Left colon (tissue), 2 donors: ENCODE data around the gene KCNN4. TPM values are rescaled to one million over a fixed set of nuclear protein-coding genes. Genes with fewer than 3 reads are reported as not detected.
A peak's percentile ranks its signal among the peaks of the same experiment; 100 is the strongest.
"Not testable (repeated sequence)": the region's sequence is repeated elsewhere in the genome, so short reads cannot be mapped to it uniquely, and the experiment has no call there.

Experiments
- ATAC-seq: fragments of 200-7000 bp; cut with Tn5 transposase; one replicate; pipeline ENCODE4 v1.9.1; 2020; ENCODE audit warnings: mild to moderate bottlenecking, moderate library complexity
- DNase-seq, 2 donors: peaks; one replicate each; pipeline ENCODE4 v3.0.0-alpha.2; 2020
- intact Hi-C, 2 donors: fragments of 100-400 bp; cut with DNase I in 1 of 2; cut with micrococcal nuclease in 1 of 2; formaldehyde crosslinking; loops; one replicate each; pipeline versions ENCODE4 v1.11.2 to v1.14.0; 2022; cut with DNase I, micrococcal nuclease
- total RNA-seq, 2 donors: library from RNA; stranded (reverse); fragmentation: NEBNext Ultra II Directional; extraction: Animal tissue kit (Norgen Biotek cat#: 25700); gene quantifications; one replicate each; pipeline ENCODE4 v1.2.1, GENCODE V29; 2021
- donor health status: DM: no; HTN: no; CAD: no.
- donor health status: DM: yes; HTN: yes; CAD: no.

Gene KCNN4
- total RNA-seq, 2 donors from 2014 or later, result 21.2 to 45.6 TPM

- ATAC-seq (peak; percentile 63), DNase-seq (peak; percentile 79 to 83)
- intact Hi-C loops, result no loop called here
Observed at GRCh38 chr19:43779147-43779819, 1.5 kb downstream of the KCNN4 start.

GRCh38 chr19:43778651-43779050 lies 2.1 kb downstream of the KCNN4 start:
- DNase-seq, result peak in 1 of 2 donors; percentile 42
- intact Hi-C loops, result no loop called here
- no peak for ATAC-seq

DNA sequence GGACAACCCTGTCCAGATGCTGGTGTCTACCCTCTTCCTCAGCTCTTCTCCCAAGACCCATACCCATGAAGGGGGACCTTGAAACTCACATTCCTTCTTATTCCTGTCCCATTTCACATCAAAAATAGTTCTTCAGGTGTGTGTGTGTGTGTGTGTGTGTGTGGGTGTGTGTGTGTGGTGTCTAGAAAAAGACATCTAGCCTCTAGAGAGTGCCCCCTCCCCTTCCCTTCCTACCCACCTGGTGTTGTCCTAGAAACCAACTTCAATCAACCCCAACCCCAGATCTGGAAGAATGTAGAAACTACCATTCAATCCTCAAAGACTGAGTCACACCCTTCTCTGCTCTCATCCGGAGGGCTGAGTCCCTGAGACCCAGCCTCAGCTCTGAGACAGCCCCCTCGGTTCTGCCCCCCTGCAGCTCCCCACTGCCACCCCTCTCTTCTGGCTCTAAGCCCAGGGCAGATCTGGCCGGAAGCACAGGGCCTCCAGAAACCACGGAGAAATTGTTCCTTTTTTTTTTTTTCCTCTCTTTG lies 3.5 kb downstream of the KCNN4 start:
- intact Hi-C loops, result no loop called here
- ATAC-seq, result no peak
- peak in 1 of 2 donors; percentile 56 for DNase-seq

DNA sequence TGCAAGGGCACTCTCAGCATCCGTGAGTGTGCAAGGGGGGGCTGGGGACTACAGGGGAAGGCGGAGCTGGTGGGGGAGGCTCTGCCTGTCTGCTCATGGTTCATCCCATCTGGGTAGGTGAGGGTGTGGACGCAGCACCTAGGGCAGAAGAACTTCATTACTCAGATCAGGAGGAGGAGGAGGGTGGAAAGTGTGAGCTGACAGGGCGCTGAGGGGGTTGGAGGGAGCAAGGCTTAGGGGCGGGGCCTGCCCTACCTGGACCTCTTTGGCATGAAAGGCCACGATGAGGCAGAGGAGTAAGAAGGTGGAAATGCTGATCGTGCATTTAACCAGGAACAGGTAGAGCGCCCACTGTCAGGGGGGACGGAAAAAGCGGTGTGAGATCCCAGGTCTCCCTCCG lies 4.5 kb downstream of the KCNN4 start:
- no peak for DNase-seq
- ATAC-seq, result no peak
- intact Hi-C loops, result no loop called here

- intact Hi-C loops, result no loop called here
- DNase-seq, result no peak
Observed at GRCh38 chr19:43775299-43775890, 5.4 kb downstream of the KCNN4 start.

DNA sequence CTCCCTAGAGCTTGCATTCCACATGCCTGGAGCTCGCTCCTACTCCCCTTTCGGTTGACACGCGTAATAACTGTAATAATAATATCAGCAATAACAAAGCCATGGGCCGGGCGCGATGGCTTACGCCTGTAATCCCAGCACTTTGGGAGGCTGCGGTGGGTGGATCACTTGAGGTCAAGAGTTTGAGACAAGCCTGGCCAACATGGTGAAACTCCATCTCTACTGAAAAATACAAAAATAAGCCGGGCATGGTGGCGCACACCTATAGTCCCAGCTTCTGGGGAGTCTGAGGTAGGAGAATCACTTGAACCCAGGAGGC lies 5.9 kb downstream of the KCNN4 start:
- DNase-seq, ATAC-seq, intact Hi-C loops: not testable (repeated sequence)

More at GRCh38 chr19:43775299-43775890, 5.4 kb downstream of the KCNN4 start:
- no peak for ATAC-seq

DNA sequence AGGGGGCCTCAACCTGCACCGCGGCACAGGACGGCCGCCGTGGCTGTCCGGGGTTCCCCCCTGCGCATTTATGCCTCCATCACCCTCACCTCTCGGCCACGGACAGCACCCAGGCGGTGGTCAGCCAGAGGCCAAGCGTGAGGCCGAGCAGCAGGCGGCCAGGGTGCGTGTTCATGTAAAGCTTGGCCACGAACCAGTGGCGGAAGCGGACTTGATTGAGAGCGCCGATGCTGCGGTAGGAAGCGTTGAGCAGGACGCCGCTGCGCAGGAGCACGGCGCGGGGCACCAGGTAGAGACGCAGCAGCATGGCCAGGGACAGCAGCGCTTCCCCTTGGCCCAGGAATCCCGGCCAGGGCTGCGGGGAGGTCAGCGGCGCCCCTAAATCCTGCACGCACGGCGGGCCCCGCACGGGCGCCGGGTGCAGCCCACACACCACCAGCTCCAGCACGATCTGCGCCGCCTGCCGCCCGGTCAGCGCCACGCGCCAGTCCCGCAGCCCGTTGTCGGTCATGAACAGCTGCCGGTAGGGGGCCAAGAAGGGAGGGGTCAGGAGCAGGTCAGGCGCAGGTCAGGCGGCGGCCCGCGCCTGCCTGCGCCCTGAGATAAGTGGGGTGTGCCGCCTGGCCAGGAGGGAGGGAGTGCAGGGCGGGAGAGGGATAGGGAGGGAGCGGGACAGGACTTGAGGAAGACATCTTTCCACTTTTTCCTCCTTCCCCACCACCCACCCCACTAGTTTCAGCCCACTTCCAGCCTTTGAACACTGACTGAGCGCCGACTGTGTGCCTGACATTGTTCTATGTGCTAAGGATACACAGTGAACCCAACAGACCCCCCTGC lies 6.5 kb downstream of the KCNN4 start:
- intact Hi-C loops, result no loop called here
- ATAC-seq, result peak; percentile 75
- DNase-seq, result peak; percentile 82 to 83

GRCh38 chr19:43773725-43774102 lies 7.1 kb downstream of the KCNN4 start:
- intact Hi-C loops, result no loop called here
- DNase-seq (no peak), ATAC-seq (no peak)

DNA sequence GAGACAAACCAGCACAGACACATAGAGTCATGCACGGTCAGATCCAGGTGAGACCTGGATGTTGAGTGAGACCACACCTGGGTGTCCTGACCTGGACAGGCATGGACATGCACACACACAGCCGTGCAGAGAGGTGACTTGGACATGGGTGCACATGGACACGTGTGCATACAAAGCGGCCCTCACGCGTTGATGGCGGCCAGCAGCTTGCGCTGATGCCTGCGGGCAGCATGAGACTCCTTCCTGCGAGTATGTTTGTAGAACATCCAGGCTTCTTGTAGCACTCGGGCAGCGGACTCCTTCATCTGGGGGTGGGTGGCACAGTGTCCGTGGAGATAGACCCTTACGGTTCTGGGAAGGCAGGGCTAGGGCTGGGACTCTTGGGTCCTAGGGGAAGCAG lies 11.5 kb downstream of the KCNN4 start:
- DNase-seq (peak in 1 of 2 donors; percentile 27), ATAC-seq (no peak)
- intact Hi-C loops, result no loop called here

DNA sequence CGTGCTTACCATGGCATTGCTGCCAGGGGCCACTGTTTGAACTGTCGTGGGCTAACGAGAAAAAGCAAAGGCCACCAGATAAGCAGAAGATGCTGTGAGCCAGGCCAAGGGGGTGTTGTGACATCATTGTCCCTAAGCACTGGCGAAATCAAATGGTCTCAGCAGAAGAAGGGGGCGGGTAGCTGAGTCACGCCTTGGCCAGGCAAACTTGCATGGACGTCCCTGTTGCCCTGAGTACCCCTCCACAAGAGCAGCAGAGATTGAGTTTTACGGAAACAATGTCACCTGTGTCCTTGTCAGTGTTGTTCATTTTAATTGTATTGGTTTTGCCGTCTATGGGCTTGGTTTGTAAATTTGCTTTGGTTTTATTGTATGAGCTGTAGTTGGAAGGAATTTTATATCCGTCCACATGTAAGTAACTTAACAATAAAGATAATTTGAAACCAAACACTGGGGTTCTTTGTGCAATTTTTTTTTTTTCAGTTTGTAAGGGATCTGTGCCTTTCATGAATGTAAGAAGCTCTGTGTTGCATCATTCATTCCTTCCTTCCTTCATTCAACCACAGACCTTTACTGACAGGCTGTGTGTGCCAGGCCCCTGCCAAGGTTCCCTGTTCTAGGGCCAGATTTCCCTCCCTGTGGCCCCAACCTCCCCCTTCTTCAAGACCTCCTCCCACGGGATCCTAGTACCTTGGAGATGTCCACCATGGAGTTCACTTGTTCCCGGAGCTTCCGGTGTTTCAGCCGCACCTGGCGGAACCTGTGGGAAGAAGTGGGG lies 12.3 kb downstream of the KCNN4 start:
- intact Hi-C loops, result no loop called here
- DNase-seq (peak in 1 of 2 donors; percentile 81), ATAC-seq (peak; percentile 73)

DNA sequence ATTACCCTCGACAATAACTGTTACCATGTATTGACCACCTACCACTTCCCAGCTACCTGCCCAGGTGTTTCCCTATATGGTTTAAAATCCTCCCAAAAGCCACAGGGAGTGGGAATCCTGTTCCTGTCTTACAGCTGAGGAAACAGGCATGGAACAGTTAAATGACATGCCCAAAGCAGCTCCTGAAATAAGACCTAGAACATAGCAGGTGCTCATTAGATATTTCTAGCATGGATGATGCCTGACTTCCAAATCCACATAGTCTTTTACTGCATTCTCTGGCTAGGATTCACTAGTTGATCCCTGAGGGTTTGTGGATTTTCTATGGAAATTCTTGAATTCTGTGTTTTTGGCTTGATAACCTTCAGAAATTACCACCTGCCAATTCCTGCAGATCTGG lies 13.0 kb downstream of the KCNN4 start:
- ATAC-seq (no peak), DNase-seq (no peak)
- intact Hi-C loops, result no loop called here

DNA sequence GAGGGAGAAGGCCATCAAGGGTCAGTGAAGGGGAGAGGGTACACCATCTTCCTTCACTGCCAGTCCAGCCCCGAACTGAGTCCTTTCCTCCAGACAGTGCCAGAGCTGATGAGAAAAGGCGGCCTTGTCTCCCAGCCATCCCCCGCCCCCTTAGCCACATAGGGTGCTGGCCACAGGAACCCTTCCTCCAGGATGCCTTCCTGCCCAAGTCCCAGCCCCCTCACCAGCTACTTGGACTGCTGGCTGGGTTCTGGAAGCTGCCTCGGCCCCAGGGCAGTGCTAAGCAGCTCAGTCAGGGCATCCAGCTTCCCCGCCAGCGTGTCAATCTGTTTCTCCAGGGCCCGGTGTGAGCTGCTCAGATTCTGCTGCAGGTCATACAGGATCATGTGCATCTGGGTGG lies 13.5 kb downstream of the KCNN4 start:
- intact Hi-C loops, result no loop called here
- ATAC-seq (no peak), DNase-seq (peak in 1 of 2 donors; percentile 26)

DNA sequence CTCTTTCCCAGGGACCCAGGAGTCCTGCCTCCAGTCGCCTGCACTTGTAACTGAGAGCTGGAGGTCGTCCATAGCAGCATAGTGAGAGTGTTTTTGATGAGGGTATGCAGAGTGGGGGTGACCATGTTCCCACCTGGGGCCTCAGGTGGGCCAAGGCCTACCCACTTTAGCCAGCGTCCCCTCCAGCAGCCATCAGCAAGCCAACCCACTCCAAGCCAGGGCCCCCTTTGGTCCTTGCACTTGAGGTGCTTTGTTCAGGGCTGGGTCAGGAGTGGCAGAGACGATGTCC lies 14.1 kb downstream of the KCNN4 start:
- intact Hi-C loops, result no loop called here
- DNase-seq (no peak), ATAC-seq (no peak)

- intact Hi-C loops, result no loop called here
- peak; percentile 25 for ATAC-seq
- peak; percentile 56 to 74 for DNase-seq
Observed at GRCh38 chr19:43765109-43765876, 15.5 kb downstream of the KCNN4 start.

DNA sequence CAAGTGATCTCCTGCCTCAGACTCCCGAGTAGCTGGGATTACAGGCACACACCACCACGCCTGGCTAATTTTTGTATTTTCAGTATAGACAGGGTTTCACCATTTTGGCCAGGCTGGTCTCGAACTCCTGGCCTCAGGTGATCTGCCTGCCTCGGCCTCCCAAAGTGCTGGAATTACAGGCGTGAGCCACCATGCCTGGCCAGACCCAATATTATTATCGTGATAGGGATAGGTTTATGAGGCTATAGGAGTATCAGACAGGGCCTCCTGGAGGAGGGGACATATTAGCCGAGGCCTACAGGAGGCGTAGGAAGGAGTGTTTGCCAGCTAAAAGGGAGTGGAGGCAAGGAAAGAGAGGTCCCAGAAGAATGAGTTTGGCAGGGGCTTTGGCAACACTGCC lies 16.1 kb downstream of the KCNN4 start:
- DNase-seq, intact Hi-C loops, ATAC-seq: not testable (repeated sequence)

- ATAC-seq (no peak), DNase-seq (no peak)
- intact Hi-C loops, result no loop called here
Observed at GRCh38 chr19:43763473-43763939, 17.3 kb downstream of the KCNN4 start.

DNA sequence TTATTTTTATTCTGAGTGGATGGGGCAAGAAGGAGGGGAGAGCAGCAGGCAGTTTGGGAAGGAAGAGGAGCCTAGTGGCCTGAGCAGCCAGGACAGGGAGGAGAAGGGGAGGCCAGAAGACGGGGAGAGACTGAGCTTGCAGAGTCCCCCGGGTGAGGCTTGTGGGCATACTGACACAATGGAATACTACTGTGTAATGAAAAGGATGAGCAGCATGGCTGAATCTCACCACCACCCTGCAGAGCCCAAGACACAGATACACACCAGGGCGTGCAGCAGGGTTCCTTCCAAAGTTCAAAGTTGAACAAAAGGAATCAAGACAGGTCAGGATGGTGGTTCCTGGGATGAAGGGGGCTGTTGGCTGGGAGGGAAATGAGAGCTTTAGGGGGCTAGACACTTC lies 18.0 kb downstream of the KCNN4 start:
- intact Hi-C loops, result no loop called here
- ATAC-seq, result no peak
- DNase-seq, result no peak

DNA sequence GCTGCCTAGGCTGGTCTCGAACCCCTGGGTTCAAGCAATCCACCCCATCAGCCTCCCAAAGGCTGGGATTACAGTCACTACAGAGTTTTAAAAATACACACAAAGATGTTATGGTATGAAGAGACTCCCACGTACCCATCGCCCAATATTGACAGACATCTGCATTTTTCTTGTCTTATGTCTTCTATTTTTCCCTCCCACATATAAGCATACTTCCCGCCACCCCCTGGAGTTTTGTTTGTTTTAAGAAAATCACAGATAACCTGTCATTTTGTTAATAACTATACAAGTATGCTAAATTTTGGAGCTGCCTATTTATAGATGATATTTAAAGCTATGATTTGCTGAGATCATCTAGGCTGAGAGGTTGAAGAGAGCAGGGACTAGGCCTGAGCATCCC lies 19.8 kb downstream of the KCNN4 start:
- ATAC-seq (no peak), DNase-seq (no peak)
- intact Hi-C loops, result no loop called here
